ENCODE results near the gene PSMB5.

DNA sequence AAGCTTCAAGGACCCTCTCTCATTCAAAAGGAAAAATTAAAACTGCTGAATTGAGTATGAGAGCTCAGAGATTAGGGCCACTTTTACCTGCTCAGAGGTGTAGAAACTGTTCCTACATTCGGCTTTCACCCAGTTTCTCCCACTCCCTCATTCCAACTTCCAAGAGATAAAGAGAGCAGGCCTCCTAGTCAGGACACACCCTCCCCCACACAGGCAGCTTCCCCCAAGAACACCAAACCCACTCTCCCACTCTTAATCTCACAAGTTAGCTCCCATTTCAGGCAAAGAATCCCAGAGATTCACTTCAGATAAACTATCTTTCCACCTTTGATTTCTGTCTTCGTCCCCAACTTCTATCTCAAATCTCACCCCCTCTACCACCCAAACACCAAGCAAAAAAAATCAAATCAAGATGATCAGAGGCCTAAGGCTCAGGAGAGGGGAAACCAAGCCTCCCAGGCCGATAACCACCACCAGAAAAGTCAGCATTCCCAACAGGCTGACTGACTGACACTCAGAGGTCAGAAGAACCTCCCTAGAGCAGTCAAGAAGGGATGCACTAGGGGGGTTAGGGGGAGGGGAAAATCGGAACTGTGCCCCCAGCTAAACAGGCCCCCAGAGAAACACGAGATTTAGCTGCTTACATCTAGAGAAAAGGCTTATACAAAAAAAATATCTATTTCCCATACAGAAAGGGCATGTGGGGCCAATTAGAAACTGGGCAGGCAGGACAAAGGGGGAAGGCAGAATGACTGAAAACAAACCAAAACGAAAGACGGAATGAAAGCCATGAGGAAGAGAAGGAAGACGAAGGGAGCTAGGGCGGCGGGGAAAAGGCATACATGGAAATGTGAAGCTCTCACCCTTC, 35.8 kb upstream of the PSMB5 start:
- no peak for TF ChIP-seq POLR2AphosphoS5 (IDR thresholded peaks at IDR 0.05)
- TF ChIP-seq POLR2A (IDR thresholded peaks at IDR 0.05; ENCODE audit: low read depth), result no peak

All from esophagus muscularis mucosa (tissue), 2 donors.